ENCODE results near the gene NAALADL2.

DNA sequence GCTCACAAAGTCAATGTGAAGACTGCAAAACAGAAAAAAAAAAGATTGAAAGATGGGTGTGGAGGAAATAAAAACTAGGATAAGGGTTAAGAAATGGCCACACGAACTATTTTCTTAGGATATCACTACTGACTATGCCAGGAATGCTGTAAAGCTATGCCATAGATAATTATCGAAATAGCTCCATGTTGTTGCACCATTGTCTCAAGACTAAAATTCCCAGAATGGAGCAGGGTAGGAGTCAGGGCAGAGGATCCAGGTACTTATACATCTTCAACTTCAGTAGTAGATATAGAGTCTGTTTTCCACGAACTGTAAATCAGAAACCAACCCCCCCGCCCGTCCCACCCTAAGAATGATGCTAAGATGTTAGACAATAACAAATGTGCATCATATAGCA lies 302.2 kb downstream of the NAALADL2 start:
- no peak for TF ChIP-seq CTCF (IDR thresholded peaks at IDR 0.05; ENCODE audit: poor library complexity, severe bottlenecking)
- TF ChIP-seq TAF1 (IDR thresholded peaks at IDR 0.05; ENCODE audit: low read depth): no peak
- no peak for TF ChIP-seq SMC3 (conservative IDR thresholded peaks at IDR 0.05; ENCODE audit: poor library complexity)
- TF ChIP-seq EP300 (conservative IDR thresholded peaks at IDR 0.05; ENCODE audit: poor library complexity, severe bottlenecking): no peak
- TF ChIP-seq, protein P1, sequence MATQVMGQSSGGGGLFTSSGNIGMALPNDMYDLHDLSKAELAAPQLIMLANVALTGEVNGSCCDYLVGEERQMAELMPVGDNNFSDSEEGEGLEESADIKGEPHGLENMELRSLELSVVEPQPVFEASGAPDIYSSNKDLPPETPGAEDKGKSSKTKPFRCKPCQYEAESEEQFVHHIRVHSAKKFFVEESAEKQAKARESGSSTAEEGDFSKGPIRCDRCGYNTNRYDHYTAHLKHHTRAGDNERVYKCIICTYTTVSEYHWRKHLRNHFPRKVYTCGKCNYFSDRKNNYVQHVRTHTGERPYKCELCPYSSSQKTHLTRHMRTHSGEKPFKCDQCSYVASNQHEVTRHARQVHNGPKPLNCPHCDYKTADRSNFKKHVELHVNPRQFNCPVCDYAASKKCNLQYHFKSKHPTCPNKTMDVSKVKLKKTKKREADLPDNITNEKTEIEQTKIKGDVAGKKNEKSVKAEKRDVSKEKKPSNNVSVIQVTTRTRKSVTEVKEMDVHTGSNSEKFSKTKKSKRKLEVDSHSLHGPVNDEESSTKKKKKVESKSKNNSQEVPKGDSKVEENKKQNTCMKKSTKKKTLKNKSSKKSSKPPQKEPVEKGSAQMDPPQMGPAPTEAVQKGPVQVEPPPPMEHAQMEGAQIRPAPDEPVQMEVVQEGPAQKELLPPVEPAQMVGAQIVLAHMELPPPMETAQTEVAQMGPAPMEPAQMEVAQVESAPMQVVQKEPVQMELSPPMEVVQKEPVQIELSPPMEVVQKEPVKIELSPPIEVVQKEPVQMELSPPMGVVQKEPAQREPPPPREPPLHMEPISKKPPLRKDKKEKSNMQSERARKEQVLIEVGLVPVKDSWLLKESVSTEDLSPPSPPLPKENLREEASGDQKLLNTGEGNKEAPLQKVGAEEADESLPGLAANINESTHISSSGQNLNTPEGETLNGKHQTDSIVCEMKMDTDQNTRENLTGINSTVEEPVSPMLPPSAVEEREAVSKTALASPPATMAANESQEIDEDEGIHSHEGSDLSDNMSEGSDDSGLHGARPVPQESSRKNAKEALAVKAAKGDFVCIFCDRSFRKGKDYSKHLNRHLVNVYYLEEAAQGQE (IDR thresholded peaks at IDR 0.05; ENCODE audit: borderline replicate concordance): no peak
